Bronchial epithelial cell (primary cell): ENCODE results near the gene TAF5. TPM values are rescaled to one million over a fixed set of nuclear protein-coding genes. Genes with fewer than 3 reads are reported as not detected.

Experiments
- DNase-seq: peaks from one replicate; pipeline ENCODE4 v3.0.0-alpha.2; 2010; ENCODE audit warnings: low read depth
- FAIRE-seq: peaks from 2 replicates; lab custom pipeline; 2011; peaks lifted over from hg19 to GRCh38; lab: Jason Lieb, UNC
- H3K27me3 ChIP-seq: 2 replicates; pipeline ENCODE4 v1.5.1; 2011; ENCODE audit warnings: low read length; ENCODE audit not compliant: control insufficient read depth, insufficient read depth
- H3K36me3 ChIP-seq: 2 replicates; pipeline ENCODE4 v1.5.1; 2011; ENCODE audit warnings: low read length; ENCODE audit not compliant: control insufficient read depth, insufficient read depth
- H3K4me3 ChIP-seq: 2 replicates; pipeline ENCODE4 v1.5.1; 2011; ENCODE audit warnings: mild to moderate bottlenecking, low read depth, low read length, control low read depth
- total RNA-seq: library from RNA; depleted of rRNA; stranded (reverse); fragments of >200 nt; gene quantifications from 2 replicates; pipeline ENCODE4 v1.2.1, GENCODE V29; 2014
- TF ChIP-seq, protein P1 (sequence below): IDR thresholded peaks from 2 replicates; pipeline ENCODE4 v1.5.1; 2011; ENCODE audit warnings: mild to moderate bottlenecking, moderate library complexity, low read length, control low read depth, inconsistent platforms; ENCODE audit not compliant: insufficient read depth, severe bottlenecking

The TAF5 gene
- total RNA-seq, 1 donor from 2014 or later: 3.7 TPM

DNA sequence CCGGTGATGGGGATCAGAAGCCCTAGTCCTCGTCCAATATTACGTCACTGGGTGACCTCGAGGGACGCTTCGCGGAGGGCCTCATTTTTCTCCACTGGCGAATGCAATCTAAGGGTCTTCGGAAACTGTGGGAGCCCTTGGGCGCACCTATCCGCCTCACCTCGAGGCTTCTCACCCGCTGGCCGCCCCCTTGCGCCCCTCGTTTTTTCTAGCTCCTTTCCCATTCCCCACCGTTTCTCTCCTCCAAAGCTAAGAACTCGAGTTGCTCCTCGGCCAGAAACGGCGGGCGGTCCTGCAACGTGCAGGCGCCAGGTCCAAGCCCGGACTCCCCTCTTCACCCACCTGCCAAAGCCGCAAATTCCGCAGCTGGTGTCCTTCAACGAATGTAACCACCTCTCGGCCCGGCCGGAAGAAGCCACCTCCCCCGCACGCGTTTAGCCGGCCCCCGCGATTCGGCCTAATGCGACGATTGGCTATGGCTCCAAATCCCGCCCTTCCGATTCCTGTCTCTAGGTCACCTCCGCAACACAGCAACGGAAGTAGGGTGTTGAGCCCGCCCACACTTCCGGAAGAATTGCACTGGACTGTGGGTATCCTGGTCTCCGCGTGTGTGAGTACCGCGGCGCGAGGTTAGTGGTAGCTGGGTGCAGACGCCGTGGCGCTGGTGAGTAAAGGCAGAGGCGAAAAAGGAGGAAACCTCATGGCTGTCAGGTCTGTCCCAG lies 28.5 kb downstream of the TAF5 start, which contains the start of the genes ATP5MK and PDCD11:
ATP5MK (minus strand) TSS at position 409 of the 722 bp plus-strand sequence. CDS start 4,018 bp downstream, outside the sequence.
PDCD11 (plus strand) TSS at position 560 of the 722 bp plus-strand sequence. CDS start 1,801 bp downstream, outside the sequence.
- DNase-seq (peak; percentile 97), FAIRE-seq (no peak)
- peak within 1 kb of the TSS; percentile 77 for H3K4me3 ChIP-seq
- H3K27me3 ChIP-seq: no peaks in the 10 kb centered on the region
- peaks cover 17% of the 10 kb centered on the region for H3K36me3 ChIP-seq
- TF ChIP-seq, protein P1, sequence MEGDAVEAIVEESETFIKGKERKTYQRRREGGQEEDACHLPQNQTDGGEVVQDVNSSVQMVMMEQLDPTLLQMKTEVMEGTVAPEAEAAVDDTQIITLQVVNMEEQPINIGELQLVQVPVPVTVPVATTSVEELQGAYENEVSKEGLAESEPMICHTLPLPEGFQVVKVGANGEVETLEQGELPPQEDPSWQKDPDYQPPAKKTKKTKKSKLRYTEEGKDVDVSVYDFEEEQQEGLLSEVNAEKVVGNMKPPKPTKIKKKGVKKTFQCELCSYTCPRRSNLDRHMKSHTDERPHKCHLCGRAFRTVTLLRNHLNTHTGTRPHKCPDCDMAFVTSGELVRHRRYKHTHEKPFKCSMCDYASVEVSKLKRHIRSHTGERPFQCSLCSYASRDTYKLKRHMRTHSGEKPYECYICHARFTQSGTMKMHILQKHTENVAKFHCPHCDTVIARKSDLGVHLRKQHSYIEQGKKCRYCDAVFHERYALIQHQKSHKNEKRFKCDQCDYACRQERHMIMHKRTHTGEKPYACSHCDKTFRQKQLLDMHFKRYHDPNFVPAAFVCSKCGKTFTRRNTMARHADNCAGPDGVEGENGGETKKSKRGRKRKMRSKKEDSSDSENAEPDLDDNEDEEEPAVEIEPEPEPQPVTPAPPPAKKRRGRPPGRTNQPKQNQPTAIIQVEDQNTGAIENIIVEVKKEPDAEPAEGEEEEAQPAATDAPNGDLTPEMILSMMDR: peak; percentile 49

DNA sequence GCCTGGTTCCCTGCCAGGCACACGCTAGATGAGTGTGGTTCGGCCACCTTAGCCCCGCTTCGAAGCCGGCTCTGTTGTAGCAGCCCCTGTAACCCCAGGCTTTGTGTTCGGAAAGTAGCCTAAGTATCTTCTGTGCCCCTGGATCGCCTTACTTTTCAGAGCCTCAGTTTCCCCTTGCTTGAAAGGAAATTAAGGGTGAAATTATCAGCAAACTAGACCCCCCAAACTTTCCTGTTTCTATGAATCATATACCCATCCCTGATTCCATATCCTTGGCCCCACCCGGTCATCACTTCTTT lies 29.0 kb downstream of the TAF5 start:
- Histone ChIP-seq H3K4me3 (peak overlapping the region; percentile 77), H3K36me3 (peaks cover 16% of the 10 kb centered on the region), H3K27me3 (no peaks in the 10 kb centered on the region)
- no peak for FAIRE-seq
- TF ChIP-seq, protein P1: no peak
- DNase-seq: no peak

DNA sequence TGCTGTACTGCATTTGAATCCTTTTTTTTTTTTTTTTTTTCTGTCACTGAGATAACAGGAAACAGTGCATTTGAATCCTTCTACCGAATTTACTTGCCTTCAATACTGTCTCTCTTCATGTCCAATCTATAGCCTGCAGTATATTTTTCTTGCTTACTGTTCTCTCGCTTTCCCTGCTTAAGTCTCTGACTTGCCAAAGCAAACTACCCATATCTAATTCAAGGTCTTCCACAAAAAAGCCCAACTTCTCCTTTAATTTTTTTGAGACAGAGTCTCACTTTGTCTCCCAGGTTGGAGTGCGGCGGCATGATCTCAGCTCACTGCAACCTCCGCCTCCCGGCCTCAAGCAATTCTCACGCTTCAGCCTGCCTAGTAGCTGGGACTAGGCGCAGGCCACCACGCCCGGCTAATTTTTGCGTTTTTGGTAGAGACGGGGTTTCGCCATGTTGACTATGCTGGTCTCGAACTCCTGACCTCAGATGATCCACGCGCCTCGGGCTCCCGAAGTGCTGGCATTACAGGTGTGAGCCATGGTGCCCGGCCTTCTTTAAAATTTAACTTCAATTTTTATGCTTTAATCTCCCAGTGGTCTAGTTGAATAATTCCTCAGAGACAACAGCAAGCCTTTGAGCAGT lies 29.5 kb downstream of the TAF5 start:
- FAIRE-seq: no peak
- TF ChIP-seq, protein P1: no peak
- peak overlapping the region; percentile 77 for H3K4me3 ChIP-seq
- DNase-seq: peak; percentile 10
- no peaks in the 10 kb centered on the region for H3K27me3 ChIP-seq
- peaks cover 18% of the 10 kb centered on the region for H3K36me3 ChIP-seq

DNA sequence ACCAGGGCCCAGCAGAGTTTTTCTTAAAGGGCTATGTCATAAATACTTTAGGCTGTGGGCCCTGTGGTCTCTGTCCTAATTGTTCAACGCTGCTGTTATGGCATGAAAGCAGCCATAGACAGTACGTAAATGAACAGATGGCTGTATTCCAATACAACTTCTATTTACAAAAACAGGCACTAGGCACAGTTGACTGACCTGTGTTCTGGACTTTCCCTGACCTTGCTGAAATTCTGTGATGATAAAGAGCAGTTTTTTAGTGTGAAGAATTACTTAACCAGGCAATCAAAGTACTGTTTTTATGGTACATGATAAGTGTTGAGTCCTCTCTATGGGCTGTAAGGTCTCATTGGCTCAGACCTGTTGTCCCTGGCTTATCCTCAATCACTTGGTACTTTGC lies 45.8 kb downstream of the TAF5 start:
- peaks cover 43% of the 10 kb centered on the region for H3K36me3 ChIP-seq
- no peak overlapping the region for H3K4me3 ChIP-seq
- no peaks in the 10 kb centered on the region for H3K27me3 ChIP-seq
- DNase-seq (no peak), FAIRE-seq (no peak)
- TF ChIP-seq, protein P1: no peak

DNA sequence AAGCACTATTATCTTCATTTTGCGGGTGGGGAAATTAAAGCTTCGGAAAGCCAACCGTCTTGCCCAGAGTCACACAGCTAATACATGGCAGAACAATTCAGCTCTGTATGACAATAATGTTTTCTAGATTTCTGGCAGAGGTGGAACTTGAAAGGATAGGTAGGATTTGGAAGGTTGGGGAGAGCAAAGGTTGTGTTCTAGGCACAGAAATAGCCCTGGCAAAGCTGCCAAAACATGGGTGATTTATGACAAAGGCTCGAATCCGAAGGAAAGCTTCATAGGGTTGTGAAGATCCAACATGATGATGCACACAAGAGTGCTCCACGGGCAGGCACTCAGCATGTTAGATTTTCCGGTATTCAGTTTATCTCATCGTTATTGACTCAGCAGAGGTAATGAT lies 47.8 kb downstream of the TAF5 start:
- TF ChIP-seq, protein P1: no peak
- DNase-seq (no peak), FAIRE-seq (no peak)
- H3K4me3 ChIP-seq: no peak overlapping the region
- H3K36me3 ChIP-seq: peaks cover 49% of the 10 kb centered on the region
- H3K27me3 ChIP-seq: no peaks in the 10 kb centered on the region
